HG03460 (cell line): Measurements from ENCODE around the gene COL4A1.

ENCODE experiments used
- ATAC-seq: cut with Tn5 transposase; IDR thresholded peaks from one replicate; pipeline ENCODE4 v1.9.1; 2021; ENCODE audit not compliant: unreplicated experiment

COL4A1 gene

GRCh38 chr13:110099922-110100321 is 207.0 kb downstream of the COL4A1 start:
- ATAC-seq = no peak
